Measurements from ENCODE around the gene TLK1.

- TF ChIP-seq CTCF (IDR thresholded peaks at IDR 0.05; ENCODE audit: poor library complexity) (no peak), EZH2 (IDR thresholded peaks at IDR 0.05; ENCODE audit: borderline replicate concordance) (no peak)
Observed at GRCh38 chr2:171201767-171202166, 41.1 kb upstream of the TLK1 start.
